GM19463 (cell line): ENCODE results near the gene LCE3B.
"Not testable (repeated sequence)": the region's sequence is repeated elsewhere in the genome, so short reads cannot be mapped to it uniquely, and the experiment has no call there.

Experiments
- ATAC-seq: cut with Tn5 transposase; IDR thresholded peaks from one replicate; pipeline ENCODE4 v1.9.1; 2021; ENCODE audit warnings: mild to moderate bottlenecking, moderate library complexity; ENCODE audit not compliant: unreplicated experiment

LCE3B gene

GRCh38 chr1:152613511-152613910, at the start of gene LCE3B:
Gene LCE3B (plus strand): TSS chr1:152613811. CDS start chr1:152613811, 0 bp downstream.
- no peak for ATAC-seq

- ATAC-seq = no peak
Observed at GRCh38 chr1:152565115-152565514, 48.5 kb upstream of the LCE3B start.

- no peak for ATAC-seq
Observed at GRCh38 chr1:152565535-152566215, 47.9 kb upstream of the LCE3B start.

- no peak for ATAC-seq
Observed at GRCh38 chr1:152566681-152567080, 46.9 kb upstream of the LCE3B start, which contains the start of gene LCE3E. Gene LCE3E (minus strand): TSS chr1:152566780. CDS start chr1:152566208, 572 bp downstream.

GRCh38 chr1:152577168-152577567, 36.4 kb upstream of the LCE3B start:
- ATAC-seq = no peak

- not testable (repeated sequence) for ATAC-seq
Observed at GRCh38 chr1:152579526-152579925, 34.1 kb upstream of the LCE3B start.

GRCh38 chr1:152580433-152580832, 33.2 kb upstream of the LCE3B start, which contains the start of gene LCE3D:
Gene LCE3D (minus strand): TSS chr1:152580516. CDS start chr1:152579936, 580 bp downstream.
- ATAC-seq = no peak

GRCh38 chr1:152582647-152583046, 31.0 kb upstream of the LCE3B start:
- no peak for ATAC-seq

- ATAC-seq = no peak
Observed at GRCh38 chr1:152585586-152585985, 28.0 kb upstream of the LCE3B start.

- ATAC-seq = no peak
Observed at GRCh38 chr1:152596986-152597385, 16.6 kb upstream of the LCE3B start.

GRCh38 chr1:152599934-152600333, 13.7 kb upstream of the LCE3B start, which contains the start of gene LCE3C:
Gene LCE3C (plus strand): TSS chr1:152600234. CDS start chr1:152600732, 498 bp downstream.
- no peak for ATAC-seq

GRCh38 chr1:152621993-152622392, 8.4 kb downstream of the LCE3B start:
- no peak for ATAC-seq

- ATAC-seq = no peak
Observed at GRCh38 chr1:152622803-152623202, 9.2 kb downstream of the LCE3B start, which contains the start of gene LCE3A. Gene LCE3A (minus strand): TSS chr1:152623103. CDS start chr1:152623103, 0 bp downstream.

GRCh38 chr1:152623203-152623844, 9.7 kb downstream of the LCE3B start:
- no peak for ATAC-seq

GRCh38 chr1:152626744-152627143, 13.1 kb downstream of the LCE3B start:
- ATAC-seq = no peak

- ATAC-seq = no peak
Observed at GRCh38 chr1:152630596-152630995, 17.0 kb downstream of the LCE3B start.

GRCh38 chr1:152640351-152640750, 26.7 kb downstream of the LCE3B start:
- no peak for ATAC-seq

GRCh38 chr1:152643945-152644344, 30.3 kb downstream of the LCE3B start:
- no peak for ATAC-seq

- ATAC-seq = no peak
Observed at GRCh38 chr1:152645146-152645545, 31.5 kb downstream of the LCE3B start.

GRCh38 chr1:152646656-152647055, 33.0 kb downstream of the LCE3B start:
- ATAC-seq = no peak

GRCh38 chr1:152654110-152654509, 40.5 kb downstream of the LCE3B start:
- ATAC-seq = no peak

- no peak for ATAC-seq
Observed at GRCh38 chr1:152656459-152656858, 42.8 kb downstream of the LCE3B start.
